SW 1271 (cell line): ENCODE measurements around the gene ABHD14A.
A peak's percentile ranks its signal among the peaks of the same experiment; 100 is the strongest.

ENCODE experiments used
- DNase-seq, 2 experiments: peaks; one replicate each; lab custom pipeline; 2025; lab: John Stamatoyannopoulos, UW

ABHD14A gene

GRCh38 chr3:51941463-51941797, 33.4 kb upstream of the ABHD14A start:
- DNase-seq, result no peak

- DNase-seq, result peak; percentile 91 to 98
These were observed 32.9 kb upstream of the ABHD14A start, which contains the start of the genes PARP3 and RRP9 for GRCh38 chr3:51941798-51942602. Gene PARP3 (plus strand): TSS chr3:51942363. CDS start chr3:51943356, 993 bp downstream. Gene RRP9 (minus strand): TSS chr3:51941904. CDS start chr3:51941867, 37 bp downstream.

GRCh38 chr3:51942603-51943450, 32.0 kb upstream of the ABHD14A start:
- peak in 1 of 2 experiments; percentile 42 for DNase-seq

GRCh38 chr3:51943451-51944391, 31.1 kb upstream of the ABHD14A start:
- no peak for DNase-seq

- no peak for DNase-seq
These were observed 30.3 kb upstream of the ABHD14A start for GRCh38 chr3:51944451-51945021.

GRCh38 chr3:51945031-51945840, 29.6 kb upstream of the ABHD14A start:
- no peak for DNase-seq

GRCh38 chr3:51945926-51946705, 28.7 kb upstream of the ABHD14A start:
- DNase-seq, result no peak

- DNase-seq, result no peak
These were observed 28.1 kb upstream of the ABHD14A start for GRCh38 chr3:51946796-51947195.

- no peak for DNase-seq
These were observed 27.5 kb upstream of the ABHD14A start for GRCh38 chr3:51947215-51947900.

GRCh38 chr3:51948016-51948580, 26.8 kb upstream of the ABHD14A start:
- DNase-seq, result no peak

- DNase-seq, result no peak
These were observed 25.7 kb upstream of the ABHD14A start for GRCh38 chr3:51949121-51949520.

- DNase-seq, result no peak
These were observed 24.0 kb upstream of the ABHD14A start for GRCh38 chr3:51950899-51951298.

- DNase-seq, result no peak
These were observed 21.4 kb upstream of the ABHD14A start for GRCh38 chr3:51953445-51953844.

- no peak for DNase-seq
These were observed 20.8 kb upstream of the ABHD14A start for GRCh38 chr3:51954105-51954504.

- DNase-seq, result no peak
These were observed 20.2 kb upstream of the ABHD14A start for GRCh38 chr3:51954713-51955112.

GRCh38 chr3:51955175-51955892, 19.5 kb upstream of the ABHD14A start, which contains the start of gene GPR62:
Gene GPR62 (plus strand): TSS chr3:51955381. CDS start chr3:51955653, 272 bp downstream.
- no peak for DNase-seq

- DNase-seq, result no peak
These were observed 18.7 kb upstream of the ABHD14A start for GRCh38 chr3:51955893-51956770.
